Choroid plexus epithelial cell (primary cell): ENCODE data around the gene GOLGA8B.

Experiments
- DNase-seq: peaks from one replicate; pipeline ENCODE4 v3.0.0-alpha.2; 2010; ENCODE audit warnings: low read depth
- H3K4me3 ChIP-seq: 2 replicates; pipeline ENCODE4 v1.5.1; 2011; ENCODE audit warnings: low read depth, mild to moderate bottlenecking, control low read depth, low read length, moderate library complexity
- TF ChIP-seq, protein P1 (sequence below): conservative IDR thresholded peaks from 2 replicates; pipeline ENCODE4 v1.5.1; 2011; ENCODE audit warnings: low read depth, mild to moderate bottlenecking, control low read depth, inconsistent platforms, low read length, moderate library complexity

GOLGA8B gene

DNA sequence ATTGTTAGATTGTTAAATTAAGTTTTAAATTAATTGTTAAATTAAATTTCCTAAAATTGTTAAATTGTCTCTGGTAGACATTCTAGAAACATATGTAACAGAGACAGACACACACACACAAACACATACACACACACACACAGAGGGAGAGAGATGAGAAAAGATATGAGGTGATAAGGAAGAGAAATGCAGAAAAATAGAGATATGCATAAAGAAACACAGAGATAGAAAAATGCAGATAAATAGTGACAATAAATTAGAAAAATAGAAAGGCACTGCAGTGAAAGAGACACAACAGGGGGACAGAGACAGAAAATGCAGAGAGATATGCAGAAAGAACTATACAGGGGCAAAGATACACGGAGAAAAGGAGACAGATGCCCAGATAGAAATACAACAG is 25.1 kb upstream of the GOLGA8B start:
- TF ChIP-seq, protein P1, sequence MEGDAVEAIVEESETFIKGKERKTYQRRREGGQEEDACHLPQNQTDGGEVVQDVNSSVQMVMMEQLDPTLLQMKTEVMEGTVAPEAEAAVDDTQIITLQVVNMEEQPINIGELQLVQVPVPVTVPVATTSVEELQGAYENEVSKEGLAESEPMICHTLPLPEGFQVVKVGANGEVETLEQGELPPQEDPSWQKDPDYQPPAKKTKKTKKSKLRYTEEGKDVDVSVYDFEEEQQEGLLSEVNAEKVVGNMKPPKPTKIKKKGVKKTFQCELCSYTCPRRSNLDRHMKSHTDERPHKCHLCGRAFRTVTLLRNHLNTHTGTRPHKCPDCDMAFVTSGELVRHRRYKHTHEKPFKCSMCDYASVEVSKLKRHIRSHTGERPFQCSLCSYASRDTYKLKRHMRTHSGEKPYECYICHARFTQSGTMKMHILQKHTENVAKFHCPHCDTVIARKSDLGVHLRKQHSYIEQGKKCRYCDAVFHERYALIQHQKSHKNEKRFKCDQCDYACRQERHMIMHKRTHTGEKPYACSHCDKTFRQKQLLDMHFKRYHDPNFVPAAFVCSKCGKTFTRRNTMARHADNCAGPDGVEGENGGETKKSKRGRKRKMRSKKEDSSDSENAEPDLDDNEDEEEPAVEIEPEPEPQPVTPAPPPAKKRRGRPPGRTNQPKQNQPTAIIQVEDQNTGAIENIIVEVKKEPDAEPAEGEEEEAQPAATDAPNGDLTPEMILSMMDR, result no peak
- no peak overlapping the region for H3K4me3 ChIP-seq
- no peak for DNase-seq

DNA sequence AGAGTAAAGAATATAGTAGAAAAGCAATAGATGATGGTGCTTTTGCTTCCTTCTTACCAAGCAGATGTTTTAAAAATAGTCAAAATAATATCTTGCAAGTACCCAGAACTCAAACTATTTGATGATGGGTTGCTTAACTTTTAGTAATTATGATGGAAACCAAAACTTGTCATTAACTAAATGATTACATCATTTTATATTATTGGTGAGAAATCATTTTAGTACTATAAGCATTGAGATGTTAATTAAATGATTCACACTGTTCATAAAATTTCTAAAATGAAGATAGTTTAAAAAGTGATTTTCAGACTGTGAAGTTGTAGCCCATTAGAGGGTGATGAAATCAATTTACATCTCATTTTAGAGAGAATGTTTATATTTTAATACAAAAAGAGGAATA is 24.4 kb upstream of the GOLGA8B start:
- H3K4me3 ChIP-seq, result no peak overlapping the region
- TF ChIP-seq, protein P1, result no peak
- DNase-seq, result no peak

DNA sequence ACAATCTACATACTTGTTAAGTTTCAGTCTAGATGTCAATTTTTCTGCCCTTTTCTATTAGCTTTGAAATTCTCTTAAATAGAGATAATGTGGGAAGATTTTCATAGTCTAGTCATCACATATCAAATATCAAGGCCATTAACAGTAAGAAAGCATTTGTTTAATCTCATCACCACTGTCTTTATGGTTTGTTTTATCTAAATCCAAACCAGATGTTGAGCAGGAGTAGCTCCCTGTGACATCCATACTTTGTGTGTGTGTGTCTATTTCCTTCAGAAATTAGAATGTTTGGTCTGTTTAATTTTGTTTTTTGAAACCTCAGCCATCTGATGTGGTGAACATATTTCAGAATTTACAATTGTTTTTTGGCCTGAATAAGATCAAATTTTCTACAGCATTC is 23.1 kb upstream of the GOLGA8B start:
- no peak for DNase-seq
- TF ChIP-seq, protein P1, result no peak
- no peak overlapping the region for H3K4me3 ChIP-seq

DNA sequence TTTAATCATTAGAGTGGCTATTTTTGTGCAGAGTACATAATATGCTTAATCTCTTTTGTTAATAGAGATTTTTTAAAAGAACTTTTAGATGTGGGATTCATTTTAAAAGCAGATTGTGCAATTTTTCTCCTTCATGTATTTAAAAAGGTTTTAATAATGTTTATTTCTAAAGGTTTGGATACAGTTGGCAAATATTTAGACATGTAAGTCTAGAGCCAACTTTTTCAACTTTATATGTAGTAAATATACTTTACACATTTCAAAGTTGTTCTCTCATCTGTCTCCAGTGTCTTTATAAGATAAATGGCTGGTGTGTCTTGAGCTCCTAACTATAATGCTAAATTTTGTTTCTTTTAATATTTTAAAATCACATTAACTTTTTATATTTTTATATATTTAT is 22.7 kb upstream of the GOLGA8B start:
- H3K4me3 ChIP-seq, result no peak overlapping the region
- TF ChIP-seq, protein P1, result no peak
- DNase-seq, result no peak

DNA sequence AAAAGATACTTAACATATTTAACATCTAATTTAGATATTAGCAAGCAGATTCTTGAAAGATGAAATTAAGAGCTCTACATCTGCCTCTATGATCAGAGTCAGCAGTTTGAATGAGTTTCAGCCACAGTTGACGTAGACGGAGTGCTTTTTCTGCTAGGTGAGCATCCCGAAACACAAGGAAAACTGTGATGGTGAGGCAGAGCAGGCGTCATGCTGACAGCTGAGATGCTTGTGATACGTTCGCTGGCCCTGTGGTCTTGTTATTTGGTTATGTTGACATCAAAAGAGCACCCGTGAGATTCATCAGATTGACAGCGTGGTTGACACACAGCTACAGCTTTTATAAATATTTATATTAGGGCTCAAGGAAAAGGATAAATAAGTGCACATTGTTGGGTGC is 19.6 kb upstream of the GOLGA8B start:
- TF ChIP-seq, protein P1, result no peak
- no peak overlapping the region for H3K4me3 ChIP-seq
- DNase-seq, result peak; percentile 13

DNA sequence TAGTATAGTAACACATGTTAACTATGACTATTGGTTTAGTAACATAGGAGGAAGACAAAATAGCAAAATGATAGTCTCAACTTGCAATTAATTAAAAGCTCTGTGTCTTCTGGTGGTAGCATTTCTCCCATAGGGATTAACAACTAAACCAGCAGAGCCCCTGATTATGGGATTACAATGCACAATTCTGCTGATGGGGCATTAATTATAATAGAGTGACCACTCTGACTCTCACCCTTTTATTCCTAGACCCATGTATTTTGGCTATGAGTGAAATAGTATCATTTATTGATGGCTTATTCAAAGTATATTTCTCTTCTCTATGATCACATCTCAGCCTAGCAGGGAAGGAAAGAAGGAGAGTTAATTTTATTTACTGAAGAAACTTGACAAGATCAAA is 17.5 kb upstream of the GOLGA8B start:
- no peak overlapping the region for H3K4me3 ChIP-seq
- DNase-seq, result no peak
- TF ChIP-seq, protein P1, result no peak

DNA sequence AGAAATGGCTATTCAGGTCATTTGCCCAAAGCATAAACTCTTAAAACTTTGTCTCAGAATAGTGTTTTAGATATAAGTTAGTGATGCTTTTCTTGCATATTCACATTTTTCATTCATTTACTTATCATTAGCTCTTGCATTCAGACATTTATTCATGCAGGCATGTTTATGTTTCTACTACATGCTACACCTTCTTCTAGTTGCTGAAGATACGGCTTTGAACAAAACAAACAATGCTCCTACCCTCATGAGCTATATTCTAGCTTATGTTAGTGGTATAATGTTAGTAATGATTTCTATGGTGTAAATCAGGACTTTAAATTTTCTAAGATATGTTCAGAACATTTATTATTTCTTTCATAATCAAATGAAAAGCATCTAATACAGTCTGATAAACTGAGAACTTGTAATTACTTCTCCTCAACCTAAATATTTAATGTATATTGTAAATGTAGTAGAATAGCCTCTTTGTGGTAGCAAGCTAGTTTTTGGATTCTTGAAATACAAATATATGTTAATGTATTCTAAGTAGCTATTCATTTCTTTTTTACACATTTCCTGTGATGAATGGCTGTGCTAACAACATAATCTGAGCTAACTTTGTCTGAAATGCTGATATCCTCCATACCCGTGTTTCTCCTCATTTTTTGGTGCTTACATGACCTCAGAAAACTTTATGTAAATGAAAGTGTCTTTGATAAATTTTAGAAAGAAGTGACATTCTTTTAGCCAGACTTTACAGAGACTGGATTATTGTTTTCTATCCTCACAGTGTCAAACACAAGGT is 15.5 kb upstream of the GOLGA8B start:
- no peak overlapping the region for H3K4me3 ChIP-seq
- no peak for DNase-seq
- TF ChIP-seq, protein P1, result no peak
